Measurements from ENCODE around the gene LMAN1L.

The LMAN1L gene

DNA sequence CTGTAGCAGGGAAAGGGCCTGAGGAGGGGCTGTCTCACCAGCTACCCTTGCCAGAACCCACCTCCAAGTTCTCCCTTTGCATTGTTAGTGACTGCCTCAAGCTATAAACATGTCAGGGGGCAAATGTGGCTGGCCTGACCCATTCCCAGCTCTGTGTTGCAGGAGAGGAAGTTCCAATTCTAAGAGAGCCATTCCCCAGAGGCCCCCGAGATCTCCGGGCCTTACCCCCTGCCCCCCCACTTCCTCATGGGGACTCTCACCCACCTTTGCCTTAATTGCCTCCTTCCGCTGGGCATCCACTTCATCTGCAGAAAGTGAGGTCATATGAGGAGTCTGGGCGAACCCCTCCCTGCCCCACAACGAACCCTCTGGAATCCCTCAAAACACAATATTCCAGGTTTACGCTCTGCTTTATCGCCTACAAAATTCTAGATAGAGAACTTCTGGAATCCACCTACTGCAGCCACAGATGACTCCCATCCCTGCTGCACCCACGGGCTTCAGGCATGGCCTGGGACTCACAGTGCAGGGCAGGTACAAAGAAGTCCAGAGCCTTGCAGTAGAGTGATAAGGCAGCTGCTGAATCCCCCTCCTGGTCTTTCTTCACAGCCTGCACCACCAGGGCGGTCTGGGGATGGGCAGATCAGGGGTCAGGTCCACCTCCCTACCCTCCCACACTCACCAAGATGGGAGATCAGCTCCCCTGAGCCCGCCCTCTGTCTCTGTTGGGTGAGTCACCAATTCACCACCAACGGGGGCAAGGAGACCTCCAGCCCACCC lies 26.3 kb downstream of the LMAN1L start:
- DNase-seq, result no peak

DNA sequence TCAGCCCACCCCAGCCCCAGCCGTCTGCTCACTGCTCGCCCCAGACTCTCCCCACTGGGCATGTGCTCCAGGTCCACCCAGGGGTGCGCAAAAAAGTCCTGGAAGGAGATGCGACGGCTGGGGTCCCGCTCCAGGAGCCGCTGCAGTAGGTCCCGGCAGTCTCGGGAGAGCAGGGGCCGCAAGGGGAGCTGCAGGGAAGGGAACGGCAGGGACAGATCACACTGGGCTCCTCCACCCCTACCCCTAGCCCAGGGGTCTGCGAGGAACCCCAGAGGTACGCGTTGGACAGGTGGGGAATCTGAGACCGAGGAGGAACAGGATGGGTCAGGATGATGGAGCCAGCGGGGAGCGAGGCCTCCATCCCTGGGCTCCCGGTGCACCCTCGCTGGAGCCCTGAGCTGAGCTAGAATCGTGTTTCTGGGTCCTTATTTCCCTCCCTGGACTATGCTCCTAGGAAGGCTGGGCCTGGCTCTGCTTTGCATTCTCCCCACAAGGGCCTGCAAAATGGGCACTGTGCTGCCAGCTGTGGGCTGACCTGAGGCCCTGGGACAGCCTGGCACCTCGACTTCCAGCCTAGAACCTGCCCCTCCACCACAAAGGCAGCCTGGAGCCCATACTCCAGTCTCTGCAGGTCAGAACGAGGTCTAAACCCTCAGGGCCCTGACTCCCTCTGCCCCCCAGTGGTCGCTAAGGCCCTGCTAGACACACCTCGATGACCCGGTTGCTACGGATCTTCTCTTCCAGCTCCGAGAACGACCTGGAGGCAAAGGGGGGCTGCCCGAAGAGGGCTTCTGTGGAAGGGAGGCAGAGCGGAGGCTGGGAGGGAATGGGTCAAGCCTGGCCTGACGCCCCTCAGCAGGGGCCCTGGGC lies 27.1 kb downstream of the LMAN1L start:
- no peak for DNase-seq

GRCh38 chr15:74840851-74841775 lies 28.5 kb downstream of the LMAN1L start:
- DNase-seq, result no peak

- no peak for DNase-seq
Observed at GRCh38 chr15:74841891-74842373, 29.3 kb downstream of the LMAN1L start.

DNA sequence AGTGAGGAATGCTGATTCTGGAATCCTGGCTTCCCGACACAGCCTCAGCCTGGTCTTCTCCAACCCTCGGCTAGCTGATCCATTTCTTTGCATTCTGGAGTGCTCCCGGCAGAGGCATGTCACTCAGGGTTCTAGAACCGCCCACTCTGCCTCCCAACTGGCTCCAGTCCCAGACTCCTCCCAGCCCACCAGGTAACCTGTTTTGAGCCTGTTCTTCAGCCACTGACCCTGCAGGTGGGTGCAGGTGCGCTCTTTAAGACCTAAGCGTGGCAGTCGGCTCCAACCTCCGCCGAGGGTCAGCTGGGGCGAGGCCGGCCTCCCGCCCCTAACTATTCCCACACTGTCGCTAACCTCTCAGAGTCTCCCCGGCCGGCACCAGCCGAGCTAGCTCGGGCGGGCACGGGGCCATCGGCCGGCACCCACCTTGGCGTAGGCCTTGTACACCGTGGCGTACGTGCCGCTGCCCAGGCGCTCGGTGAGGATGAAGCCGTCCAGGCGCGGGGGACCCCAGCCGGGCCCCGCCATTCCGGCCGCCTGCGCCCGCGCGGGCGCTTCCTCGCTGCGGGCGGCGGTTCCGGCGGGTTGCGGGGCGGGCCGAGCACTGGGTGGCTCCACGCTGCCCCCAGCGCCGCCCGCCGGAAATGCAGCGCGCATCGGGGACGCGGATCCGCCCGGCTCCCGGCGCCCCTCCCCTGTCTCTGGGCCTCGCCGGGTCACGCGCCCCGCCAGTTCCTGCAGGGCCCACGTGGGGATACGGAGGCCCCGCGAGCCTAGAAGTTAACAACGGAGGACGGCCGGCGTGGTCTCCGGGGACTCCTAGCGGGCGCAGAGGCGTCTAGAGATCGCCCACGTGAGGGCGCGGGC lies 30.2 kb downstream of the LMAN1L start, which contains the start of gene ULK3:
TSS of gene ULK3 (minus strand) at position 576 of the 864 bp plus-strand sequence. CDS start at position 525, 51 bp downstream.
- peak; percentile 90 for DNase-seq

- no peak for DNase-seq
Observed at GRCh38 chr15:74843445-74843828, 30.8 kb downstream of the LMAN1L start.

- DNase-seq, result no peak
Observed at GRCh38 chr15:74843891-74844299, 31.3 kb downstream of the LMAN1L start.

- DNase-seq, result no peak
Observed at GRCh38 chr15:74844319-74845207, 31.9 kb downstream of the LMAN1L start.

- DNase-seq, result no peak
Observed at GRCh38 chr15:74845208-74845568, 32.6 kb downstream of the LMAN1L start.

GRCh38 chr15:74845581-74845980 lies 32.9 kb downstream of the LMAN1L start:
- no peak for DNase-seq

DNA sequence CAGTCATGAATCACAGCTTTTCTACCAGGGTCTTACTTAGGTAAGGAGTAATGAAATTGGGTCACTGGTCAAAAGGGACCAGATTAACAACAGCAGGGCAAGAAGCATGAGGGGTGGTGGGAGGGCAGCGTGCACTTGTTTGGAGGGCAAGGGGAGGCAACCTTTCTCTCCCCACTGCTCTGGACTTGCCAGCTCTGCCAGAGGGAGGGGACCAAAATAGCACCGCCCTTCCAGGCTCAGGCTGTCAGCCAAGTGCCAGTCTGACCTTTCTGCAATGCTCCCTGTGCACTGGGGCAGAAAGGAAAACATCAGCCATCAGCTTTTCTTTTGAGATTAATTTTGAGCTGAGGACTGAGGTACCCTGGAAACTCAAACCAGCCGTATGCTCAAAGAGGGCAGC lies 34.8 kb downstream of the LMAN1L start:
- DNase-seq, result no peak

DNA sequence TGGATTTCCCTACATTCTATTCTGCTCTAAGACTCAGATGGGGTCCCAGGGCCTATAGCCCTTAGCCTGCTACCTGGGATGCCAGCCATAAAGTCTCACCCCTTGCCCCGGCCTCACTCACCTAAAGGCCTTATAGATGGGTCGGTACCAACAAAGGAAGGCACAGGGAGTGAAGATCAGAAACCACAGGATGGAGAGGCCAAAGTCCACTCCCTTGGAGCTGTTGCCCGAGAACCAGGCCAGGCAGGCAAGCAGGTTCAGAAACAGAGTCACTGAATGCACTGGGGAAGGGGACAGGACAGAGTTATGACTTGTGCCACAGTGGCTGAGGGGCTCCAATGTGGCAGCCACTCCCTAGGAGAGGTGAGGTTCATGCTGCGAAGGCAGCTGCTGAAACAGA lies 37.8 kb downstream of the LMAN1L start:
- DNase-seq, result no peak

GRCh38 chr15:74851960-74852359 lies 39.3 kb downstream of the LMAN1L start:
- no peak for DNase-seq

DNA sequence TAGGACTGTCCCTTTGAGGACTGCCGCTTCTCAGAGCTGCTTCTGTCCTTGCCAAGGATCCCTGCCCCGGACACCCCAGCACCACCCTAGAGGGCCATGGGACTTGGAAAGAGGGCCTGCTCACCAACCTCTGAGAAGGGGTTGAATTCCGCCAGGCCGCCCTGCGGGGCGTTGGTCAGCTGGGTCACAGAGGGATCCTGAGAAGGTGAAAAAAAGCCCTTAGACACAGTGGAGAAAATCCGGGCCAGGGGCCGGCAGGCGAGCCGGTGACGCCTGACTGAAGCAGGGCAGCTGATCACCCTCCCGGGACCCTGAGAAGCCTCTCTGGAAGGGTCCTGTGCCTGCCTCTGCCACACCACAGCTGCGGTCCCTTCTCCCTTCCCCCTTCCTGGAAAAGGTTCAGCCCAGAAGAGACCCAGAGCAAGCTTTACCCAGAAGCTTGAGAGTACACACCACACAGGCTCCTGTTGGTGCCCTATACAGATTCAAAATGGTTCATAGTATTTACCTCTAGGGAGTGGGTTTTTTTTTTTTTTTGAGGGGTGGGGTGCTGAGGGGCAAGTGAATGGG lies 41.9 kb downstream of the LMAN1L start:
- DNase-seq, result no peak

DNA sequence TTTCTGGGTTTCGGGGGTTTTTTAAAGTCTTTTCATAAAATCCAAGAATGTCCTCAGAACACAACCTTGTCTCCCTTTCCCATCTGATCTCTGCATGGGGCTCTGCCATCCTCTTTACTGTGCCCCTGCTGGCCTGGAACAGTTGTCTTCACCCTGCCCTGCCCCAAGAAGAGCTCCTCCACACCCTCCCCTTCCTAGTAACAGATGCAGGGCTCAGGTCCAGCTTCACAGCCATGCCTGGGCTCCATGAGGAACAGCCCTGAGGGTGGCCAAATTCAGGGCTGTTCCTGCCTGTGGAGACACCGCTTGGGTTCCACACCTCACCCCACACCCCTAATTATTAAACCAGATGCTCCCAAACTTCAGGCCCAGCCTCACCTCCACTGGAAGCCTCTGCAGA lies 43.2 kb downstream of the LMAN1L start:
- no peak for DNase-seq

DNA sequence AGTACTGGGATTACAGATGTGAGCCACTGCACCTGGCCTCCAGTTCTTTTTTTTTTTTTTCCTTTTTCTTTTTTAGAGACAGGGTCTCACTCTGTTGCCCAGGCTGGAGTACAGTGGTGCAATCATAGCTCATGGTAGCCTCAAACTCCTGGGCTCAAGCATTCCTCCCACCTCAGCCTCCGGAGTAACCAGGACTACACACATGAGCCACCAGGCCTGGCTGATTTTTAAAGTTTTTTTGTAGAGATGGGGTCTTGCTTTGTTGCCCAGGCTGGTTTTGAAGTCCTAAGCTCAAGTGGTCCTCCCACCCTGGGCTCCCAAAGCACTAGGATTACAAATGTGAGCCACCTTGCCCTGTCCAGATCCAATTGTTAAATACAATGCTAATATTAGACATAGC lies 43.9 kb downstream of the LMAN1L start:
- DNase-seq, result no peak

DNA sequence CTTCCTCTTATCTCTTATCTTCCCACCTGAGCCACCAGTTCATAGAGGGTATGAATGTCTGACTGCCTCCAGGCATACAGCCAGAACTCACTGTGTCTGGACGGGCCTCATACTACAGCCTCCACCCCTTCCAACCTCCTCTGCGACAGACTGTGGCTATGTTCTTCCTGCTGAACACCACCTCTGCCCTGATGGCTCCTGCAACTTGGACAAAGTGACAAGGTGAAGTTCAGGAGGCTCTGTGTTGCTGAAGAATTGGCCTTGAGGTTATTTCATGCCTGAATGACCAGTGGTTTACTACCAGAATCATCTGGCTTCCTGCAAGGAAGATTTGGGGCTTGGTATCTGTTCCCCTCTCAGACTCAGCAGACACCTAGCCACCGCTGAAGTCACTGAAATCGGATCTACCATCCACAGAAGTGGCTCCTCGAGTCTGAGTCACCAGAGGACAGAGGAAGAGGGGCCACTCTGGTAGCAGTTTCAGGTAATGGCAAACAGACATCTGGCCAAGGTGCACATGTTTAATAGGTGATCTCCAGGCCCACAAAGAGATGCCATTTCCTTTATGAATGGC lies 44.5 kb downstream of the LMAN1L start:
- no peak for DNase-seq

GRCh38 chr15:74857671-74858368 lies 45.2 kb downstream of the LMAN1L start:
- DNase-seq, result no peak

- no peak for DNase-seq
Observed at GRCh38 chr15:74858369-74858740, 45.7 kb downstream of the LMAN1L start.

Measured in inflammatory macrophage treated with lipopolysaccharide for 4 hours (primary cell).